AG08396 (cell line): Measurements from ENCODE around the gene SLC24A3.
"Not testable (repeated sequence)": the region's sequence is repeated elsewhere in the genome, so short reads cannot be mapped to it uniquely, and the experiment has no call there.

Experiments used
- DNase-seq: peaks from one replicate; pipeline ENCODE4 v3.0.0; 2012; ENCODE audit warnings: low spot score, mixed read lengths

SLC24A3 gene

DNA sequence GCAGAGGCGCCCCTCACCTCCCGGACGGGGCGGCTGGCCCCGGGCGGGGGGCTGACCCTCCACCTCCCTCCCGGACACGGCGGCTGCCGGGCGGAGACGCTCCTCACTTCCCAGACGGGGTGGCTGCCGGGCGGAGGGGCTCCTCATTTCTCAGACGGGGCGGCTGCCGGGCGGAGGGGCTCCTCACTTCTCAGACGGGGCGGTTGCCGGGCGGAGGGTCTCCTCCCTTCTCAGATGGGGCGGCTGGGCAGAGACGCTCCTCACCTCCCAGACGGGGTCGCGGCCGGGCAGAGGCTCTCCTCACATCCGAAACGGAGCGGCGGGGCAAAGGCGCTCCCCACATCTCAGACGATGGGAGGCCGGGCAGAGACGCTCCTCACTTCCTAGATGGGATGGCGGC is 466.1 kb downstream of the SLC24A3 start:
- DNase-seq, result not testable (repeated sequence)

DNA sequence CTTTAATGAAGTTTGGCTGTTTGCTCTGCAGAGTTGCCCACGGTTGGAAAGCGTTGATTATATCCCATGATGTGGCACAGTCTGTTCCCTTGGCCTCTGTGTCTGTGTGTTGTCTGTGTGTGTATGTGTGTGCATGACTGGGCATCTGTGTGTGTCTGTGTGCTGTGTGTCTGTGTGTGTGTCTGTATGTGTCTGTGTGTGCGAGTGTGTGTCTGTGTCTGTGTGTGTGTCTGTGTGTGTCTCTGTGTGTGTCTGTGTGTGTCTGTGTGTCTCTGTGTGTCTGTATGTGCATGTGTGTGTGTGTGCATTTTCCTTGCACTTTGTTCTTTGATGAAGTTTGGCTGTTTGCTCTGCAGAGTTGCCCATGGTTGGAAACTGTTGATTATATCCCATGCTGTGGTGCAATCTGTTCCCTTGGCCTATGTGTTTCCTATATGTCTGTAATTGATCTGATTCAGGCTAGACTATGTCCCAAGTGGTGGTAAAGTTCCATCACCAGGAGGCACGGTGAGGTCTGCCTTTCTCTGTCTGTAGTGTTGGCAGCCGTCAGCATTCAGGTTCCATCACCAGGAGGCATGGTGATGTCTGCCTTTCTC is 467.6 kb downstream of the SLC24A3 start:
- no peak for DNase-seq

DNA sequence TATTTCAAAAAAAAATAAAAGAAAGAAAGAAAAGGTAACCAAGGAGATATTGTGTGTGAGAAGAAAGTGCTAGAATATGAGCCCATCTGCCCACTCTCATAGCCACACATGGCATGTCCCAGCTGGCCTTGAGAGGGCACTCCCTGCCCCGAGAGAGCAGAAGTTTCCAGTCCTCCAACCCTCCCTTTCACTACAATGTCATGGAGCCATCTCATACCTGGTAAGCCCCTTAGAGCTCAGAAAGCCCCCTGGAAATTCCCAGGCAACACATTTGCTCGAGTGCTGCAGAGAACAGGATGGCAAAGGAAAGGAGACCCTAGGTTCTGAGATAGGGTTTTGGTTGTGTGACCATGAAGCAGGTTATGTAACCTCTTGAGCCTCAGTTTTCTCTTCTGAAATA is 469.8 kb downstream of the SLC24A3 start:
- DNase-seq, result no peak

DNA sequence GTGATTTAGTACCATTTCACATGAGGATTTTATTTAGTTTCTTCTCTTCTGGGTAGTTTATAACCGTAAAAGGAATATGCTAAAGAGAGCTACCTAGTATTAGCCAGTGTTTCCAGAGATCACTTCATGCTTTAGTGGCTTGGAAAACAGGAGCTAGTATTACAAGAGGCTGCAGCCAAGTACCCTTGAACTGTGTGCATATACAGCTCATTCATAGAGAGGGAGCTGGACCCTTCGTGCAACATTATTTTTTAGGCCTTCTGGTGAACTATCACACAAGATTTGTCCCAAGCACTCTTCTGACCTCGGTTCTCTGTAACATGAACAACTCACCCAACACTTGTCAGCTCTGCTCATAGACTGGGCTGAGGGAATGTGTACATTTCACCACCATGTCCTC is 470.7 kb downstream of the SLC24A3 start:
- DNase-seq, result no peak

DNA sequence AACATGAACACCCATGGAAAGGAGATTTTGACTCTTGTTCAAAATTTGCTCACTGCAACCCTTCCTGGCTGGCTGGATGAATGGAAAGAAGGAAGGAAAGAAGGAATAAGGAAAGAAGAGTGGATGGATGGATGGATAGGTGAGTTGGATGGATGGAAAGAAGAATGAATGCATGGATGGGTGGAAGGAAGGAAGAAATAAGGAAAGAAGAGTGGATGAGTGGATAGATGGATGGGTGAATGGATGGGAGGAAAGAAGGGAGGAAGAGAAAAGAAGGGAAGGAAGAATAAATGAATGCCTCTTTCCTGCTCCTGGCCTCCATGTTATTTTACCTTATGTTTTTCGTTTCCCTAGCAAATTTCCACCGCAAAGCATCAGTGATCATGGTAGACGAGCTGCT is 471.4 kb downstream of the SLC24A3 start:
- no peak for DNase-seq

DNA sequence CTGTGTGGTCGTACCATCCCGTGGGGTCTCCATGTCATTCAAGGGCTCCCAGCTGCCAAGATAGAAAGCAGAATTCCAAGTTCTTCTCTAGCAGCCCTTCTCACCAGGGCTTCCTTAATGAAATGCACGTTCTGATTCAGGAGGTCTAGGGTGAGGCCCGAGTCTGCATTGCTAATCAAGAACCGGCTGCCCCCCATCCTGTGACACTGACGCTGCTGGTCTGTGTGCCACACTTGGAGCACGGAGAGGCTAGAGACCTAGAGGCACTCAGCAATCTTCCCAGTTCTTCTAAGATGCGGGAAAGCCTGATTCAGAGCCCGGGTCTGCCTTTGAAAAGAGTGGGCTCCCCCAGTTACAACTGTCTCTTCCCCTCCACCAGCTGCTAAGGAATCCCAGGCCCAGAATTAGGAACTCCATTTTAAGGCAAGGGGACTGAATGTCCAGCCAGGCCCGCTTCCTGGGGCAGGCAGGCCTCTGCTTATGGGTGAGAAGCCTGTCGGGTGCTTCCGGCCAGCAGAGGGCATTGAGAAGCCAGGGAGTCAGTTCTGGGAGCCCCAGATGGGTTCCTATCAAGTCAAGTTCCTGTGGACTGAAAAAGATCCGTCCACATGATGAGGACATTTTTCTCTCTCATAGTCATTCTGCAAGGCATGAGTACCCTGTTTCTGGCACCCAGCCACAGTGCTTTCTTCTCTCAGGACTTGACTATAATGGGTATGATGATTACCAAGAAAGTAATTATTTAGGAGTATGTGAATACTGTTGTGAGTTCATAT is 475.8 kb downstream of the SLC24A3 start:
- DNase-seq, result peak; percentile 92

DNA sequence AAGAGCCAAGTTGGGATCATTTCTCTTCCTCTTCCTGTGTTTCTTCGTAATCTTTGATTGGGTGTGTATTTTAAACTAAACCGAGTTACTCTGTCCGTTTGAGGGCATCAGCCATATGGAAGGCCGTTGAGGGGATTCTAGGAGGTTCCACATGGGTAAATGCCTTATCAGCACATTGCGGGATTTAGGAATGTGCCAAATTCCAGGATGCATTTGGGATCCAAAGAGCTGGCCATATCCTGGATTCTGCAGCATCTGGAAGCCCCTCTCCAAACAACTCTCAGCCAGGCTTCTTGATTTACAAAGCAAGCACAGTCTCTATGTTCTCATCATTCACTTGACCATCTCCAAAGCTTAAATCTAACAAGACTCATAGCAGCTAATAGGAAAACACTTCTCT is 478.0 kb downstream of the SLC24A3 start:
- no peak for DNase-seq

DNA sequence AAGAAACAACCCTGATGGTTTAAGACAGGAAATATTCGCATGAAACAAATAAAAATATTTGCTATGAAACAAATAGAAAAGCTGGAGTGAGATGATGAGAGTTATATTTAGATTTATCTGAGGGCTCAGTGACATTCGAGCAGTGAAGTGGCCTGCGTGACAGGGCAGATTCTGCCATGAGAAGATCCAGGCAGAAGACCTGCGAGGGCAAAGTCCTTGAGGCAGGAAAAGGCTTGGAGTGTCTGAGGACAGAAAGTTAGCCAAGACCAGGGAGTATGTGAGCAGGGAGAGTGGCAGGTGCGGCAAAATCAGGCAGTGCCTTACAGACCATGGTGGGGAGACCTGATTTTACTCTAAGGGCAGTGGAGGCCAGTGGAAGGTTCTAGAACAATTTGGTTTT is 478.7 kb downstream of the SLC24A3 start:
- no peak for DNase-seq

DNA sequence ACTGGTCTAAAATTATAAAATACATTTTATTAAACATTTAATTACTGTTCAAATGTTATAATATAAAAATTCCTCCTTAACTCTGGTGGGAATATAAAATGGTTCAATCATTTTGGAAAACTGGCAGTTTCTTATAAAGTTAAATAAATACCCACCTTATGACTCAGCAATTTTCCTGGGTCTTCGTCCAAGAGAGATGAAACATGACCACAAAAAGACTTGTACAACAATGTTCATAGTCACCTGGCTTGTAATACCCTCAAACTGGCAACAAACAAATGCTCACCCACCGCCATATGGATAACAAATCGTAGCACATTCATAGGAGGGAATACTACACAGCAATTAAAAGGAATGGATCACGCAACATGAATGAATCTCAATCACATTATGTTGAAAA is 479.7 kb downstream of the SLC24A3 start:
- DNase-seq, result no peak

DNA sequence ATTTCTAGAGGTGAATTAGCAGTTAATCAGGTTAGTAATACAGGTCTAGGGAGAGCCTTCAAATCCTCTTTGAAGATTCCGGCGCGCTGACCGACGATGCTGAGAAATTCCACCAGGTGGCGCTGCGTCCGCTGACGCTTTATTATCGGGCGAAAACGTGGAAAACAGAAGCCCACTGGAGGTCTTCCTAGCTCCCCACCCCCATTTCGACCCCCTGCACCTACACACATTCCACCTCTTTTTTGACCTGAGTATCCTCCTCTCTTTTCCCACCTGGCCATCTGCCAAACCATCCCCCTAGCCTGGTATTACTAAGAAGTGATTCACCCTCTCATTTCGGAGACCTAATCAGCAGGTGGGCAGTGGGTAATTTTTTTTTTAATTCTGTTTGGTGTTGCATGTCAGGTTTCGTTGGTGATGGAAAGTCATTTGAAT is 480.3 kb downstream of the SLC24A3 start:
- DNase-seq, result peak; percentile 60

DNA sequence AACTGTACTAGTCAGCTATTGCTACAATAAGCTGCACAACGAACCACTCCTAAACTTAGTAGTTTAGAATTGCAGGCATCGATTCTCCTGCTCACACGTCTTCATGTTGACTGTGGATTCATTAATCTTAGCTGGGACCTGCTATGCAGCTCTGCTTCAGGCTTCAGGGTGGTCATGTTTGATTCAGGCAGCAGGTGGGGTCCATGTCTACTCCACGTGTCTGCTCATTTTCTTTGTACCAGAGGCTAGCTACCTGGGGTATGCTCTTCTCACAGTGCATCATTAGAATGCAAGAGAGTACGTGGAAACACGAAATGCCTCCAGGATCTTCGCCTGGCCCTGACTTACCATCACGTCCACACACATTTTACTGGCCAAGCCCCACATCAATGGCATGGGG is 481.1 kb downstream of the SLC24A3 start:
- no peak for DNase-seq

DNA sequence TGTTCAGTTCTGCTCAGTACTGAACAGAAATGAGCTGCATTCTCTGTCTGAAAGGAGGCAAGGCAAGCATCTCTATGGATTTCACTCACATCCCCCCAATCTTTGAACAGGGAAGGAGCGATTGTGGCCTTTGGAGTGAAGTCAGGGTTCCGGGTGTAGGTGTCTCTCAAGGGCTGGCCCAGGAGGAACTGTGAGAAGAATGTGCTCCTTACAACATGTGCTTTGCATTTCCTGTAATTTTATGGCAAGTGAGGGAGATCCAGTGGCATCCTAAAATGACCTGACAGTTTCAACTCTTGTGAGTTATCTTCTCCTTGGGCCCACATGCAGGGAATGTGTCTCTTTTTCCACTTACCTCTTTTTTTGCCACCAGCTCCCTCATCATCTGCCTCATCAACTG is 482.6 kb downstream of the SLC24A3 start:
- no peak for DNase-seq

DNA sequence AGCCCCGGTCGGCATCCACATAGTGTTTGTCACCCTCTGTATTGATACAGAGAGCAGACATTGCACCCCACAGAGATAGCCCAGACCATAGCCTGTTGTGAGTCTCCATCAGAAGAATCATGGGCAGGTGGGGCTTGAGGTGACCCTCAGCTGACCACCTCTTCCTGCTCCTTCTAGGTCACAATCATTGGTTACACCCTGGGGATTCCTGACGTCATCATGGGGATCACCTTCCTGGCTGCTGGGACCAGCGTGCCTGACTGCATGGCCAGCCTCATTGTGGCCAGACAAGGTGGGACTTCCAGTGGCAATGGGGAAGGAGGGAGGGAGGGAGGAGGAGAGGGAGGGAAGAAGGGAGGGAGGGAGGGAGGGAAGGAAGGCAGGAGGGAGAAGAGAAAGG is 484.2 kb downstream of the SLC24A3 start:
- no peak for DNase-seq

DNA sequence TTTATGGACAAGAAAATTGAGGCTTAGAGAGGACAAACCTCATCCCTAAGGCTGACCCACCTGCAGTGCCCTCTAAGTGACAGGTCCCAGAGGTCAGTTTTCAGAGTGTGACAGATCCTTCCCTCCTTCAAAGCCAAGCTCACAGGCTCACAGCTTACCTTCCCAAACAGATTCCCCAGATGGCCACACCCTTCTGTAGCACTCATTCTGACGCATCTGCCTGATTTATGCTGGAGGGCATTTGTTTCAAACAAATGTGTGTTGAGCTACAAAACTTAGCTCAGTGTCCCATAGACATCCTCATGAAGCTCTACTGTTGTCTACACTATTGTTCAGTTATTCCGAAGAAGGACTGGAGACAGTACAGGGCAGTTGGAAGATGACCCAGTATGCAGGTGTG is 485.0 kb downstream of the SLC24A3 start:
- DNase-seq, result no peak

DNA sequence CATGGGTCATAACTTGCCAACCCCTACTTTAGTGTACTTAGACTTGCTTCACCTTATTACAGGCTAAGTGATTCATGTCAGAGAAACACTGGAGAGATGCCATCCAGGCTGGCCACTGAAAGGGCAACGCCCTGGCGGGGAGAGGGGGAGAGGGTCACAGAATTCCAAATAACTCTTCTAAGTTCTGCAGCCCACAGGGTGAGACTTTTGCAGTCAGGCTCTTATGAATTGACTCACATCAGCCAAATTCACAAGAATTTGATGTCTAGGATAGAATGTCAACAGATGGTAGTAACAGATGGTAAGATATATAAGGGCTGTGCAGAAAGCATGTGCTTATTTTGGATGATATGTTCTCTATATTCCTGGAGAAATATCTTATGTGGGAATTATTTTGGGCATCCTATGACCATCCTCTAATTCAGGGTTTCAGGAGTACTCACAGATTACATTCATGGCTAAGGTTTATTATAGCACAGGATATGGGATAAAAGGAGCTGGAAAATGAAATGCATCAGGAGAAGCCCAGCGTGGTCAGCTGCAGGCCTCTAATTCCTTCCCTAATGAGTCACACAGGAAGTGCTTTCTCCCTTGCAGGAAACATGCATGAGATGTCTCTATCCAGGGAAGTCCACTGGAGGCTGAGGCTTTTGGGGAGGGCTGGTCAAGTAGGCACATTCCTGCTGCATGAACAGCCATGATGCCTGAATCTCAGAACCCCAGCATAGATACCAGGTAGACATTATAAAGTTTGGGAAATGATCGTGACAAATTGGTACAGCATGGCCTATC is 486.9 kb downstream of the SLC24A3 start:
- DNase-seq, result peak; percentile 75

DNA sequence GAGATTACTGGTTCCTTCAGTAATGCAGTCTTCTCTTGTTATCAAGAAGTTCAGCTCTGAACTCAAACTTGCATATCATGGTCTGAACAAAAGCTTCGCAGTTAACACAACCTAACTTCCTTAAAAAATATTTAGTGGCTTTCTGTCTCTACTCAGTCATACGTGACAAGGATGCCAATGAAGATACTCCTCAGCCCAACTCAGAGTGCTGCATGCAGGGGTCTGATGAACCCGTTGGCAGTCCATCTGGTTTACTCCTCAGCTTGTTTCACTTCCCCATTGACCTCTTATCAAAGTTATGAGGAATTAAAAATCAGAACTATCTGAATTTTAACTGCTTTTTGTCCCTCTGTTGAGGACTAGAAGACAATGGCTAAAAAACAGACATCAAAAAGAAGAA is 489.0 kb downstream of the SLC24A3 start:
- DNase-seq, result no peak

DNA sequence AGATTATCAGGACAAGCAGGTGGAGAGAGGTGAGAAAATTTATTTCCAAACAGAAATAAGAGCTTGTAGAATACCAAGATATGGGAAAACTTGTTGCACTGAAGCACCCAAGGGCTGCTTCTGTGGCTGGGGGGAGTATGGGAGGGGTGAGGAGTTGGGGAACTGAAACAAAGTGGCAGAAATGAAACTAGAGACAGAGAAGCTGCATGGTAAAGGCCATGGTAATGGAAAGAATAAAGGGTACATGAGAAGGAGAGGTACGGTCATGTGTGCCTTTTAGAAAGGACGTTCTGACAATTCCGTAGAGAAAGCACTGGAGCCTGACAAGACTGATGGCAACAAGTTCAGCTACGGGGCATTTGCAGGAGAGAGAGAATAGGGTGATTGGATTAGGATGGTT is 494.0 kb downstream of the SLC24A3 start:
- DNase-seq, result no peak

DNA sequence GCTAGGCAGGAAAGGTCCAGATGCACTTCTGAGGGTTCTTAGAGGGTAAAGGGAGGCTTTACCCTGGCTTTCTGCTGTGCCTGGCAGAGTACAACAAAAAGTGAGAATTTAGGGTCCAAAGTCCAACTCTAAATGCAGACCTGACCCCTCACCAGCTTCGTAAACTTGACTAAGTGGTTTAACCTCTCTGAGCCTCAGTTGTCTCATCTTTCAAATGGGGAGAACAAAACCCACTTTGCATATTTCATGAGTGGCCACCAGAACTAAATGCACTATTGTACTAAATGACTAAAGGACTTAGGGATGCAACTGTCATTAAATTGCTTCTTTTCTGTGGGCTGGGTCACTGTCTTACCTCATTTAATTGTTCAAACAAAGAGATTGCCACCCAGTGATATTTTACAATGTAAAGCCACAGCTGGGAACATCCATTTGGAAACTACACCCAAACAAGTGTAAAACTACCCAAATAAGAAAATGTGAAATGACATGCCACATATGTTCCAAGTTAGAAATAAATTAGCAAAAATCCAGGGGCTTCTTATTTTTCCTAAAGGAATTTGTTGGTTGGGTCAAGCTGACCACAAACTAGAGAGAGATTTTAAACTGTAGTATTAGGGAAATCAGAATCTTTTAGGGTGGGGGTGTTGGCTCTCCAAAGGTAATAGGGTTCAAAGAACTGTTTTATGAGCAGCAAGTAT is 497.3 kb downstream of the SLC24A3 start:
- DNase-seq, result no peak

DNA sequence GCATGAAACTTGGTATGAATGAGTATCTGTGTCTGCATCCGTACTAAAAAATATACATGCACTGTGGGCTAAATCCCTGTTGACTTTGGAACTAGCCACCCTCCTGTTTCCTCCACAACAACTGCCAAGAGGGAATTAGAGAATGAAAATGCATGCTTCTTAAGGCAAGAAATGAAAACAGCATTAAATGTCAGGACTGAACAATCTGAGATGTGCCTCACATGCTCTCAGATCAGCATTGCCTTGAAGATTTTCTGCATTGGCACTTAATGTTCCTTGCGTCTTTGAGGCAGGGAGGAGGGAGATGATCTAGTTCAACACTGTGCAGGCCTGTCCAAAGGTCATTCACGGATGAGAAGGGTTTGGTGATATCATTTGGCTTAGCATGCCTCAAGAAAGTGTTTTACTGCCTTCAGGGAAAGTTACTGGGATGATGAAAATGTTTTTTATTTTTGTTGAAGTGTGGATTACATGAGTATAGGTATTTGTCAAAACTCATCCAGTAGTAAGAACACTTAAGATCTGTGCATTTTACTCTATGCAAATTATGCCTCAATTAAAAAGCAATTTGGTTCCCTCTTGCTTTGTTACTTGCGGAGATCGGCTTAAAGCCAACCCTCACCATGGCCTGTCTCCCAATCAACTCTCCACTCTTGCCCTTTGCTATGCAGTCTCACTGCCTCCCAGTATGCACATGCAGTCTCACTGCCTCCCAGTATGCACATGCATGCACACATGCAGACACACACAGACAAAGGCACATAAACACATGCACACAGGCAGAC is 498.1 kb downstream of the SLC24A3 start:
- no peak for DNase-seq

DNA sequence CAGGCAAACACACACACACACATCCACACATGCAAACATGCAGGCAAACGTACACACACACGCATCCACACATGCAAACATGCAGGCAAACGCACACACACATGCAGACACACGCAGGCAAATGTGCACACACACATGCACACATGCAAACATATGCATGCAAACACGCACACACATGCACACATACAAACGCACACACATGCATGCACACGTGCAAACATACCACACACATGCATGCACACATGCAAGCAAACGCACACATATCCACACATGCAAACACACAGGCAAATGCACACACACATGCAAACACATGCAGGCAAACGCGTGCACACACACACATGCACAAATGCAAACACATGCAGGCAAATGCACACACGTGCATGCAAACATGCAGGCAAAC is 498.7 kb downstream of the SLC24A3 start:
- DNase-seq, result no peak

DNA sequence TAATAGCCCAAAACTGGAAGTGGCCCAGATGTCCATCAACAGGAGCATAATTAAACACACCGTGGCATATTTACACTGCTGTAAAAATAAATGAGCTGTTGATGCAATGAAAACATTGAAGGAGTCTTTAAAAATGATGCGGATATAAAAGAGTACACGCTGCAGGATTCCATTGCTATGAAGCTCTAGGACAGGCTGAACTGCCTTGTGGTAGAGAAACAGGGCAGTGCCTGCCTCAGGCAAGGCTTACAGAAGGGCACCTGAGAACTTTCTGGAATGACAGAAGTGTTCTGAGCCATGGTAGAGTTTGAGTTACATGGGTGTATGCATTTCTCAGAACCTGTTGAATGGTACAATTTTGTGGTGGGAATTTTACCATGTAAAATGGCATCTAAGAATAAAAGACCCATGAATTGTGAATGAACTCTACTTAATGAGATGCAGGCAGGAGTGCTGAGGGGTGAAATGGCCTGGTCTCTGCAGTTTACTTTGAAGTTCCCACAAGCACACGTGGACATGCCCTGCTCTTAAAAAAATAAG is 500.3 kb downstream of the SLC24A3 start:
- DNase-seq, result peak; percentile 39
